ENCODE measurements around the gene NRIP1.

The NRIP1 gene

DNA sequence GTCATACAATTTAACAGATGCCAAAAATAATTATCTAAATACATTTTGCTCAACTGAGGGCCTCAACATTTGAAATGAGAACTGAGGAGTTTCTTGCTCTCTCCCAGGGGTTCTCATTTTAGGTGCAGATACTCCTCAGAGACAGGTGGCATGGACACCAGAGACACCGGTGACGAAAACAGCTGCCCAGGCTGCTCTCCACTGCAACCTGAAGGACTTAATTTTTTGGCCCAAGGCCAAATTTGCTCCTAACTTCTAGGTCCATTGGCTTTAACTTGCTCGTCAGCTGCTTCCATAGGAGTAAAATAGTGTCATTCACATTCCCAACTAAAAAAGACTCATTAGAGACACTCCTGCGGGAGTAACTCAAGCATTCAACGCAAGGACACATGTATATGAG is 87.0 kb downstream of the NRIP1 start:
- no peak for TF ChIP-seq EGR1 (IDR thresholded peaks at IDR 0.05)
- no peak for TF ChIP-seq USF1 (IDR thresholded peaks at IDR 0.05)
- TF ChIP-seq NFIC (IDR thresholded peaks at IDR 0.05): peak; percentile 47; the same call in 1 of the 2 replicates
- no peak for TF ChIP-seq TEAD4 (IDR thresholded peaks at IDR 0.05)
- TF ChIP-seq CEBPB (IDR thresholded peaks at IDR 0.05): no peak

DNA sequence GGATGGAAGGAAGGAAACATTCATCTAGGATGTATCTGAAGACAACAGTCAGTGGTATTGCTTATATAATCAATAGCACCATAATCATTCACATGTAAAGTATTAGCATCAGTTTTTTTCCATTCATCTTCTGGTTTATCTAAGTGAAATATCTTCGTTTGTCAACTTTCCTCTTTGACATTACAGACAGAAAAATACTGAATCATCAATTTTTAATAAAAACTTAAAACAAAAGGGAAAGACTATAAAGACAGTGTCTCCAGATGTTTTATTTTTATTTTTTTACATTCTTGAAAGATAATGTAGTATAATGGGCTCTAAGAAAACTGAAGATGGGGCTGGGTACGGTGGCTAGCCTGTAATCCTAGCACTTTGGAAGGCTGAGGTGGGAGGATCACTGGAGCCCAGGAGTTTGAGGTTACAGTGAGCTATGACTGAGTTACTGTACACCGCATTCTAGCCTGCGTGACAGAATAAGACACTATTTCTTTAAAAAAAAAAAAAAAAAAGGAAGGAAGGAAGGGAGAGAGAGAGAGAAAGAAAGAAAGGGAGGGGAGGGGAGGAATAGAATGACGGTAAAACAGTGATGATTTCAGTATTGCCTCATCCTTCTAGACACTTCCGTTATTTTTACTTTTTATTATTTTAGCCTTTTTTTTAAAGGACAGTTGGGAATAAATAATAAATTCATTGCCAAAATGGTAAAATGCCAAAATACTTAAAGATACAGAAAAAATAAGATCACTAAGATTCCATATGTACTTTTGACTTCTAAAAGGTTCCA is 89.5 kb downstream of the NRIP1 start:
- no peak for TF ChIP-seq YY1 (IDR thresholded peaks at IDR 0.05; ENCODE audit: low read depth)
- TF ChIP-seq, protein P1, sequence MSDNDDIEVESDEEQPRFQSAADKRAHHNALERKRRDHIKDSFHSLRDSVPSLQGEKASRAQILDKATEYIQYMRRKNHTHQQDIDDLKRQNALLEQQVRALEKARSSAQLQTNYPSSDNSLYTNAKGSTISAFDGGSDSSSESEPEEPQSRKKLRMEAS (IDR thresholded peaks at IDR 0.05): no peak
- TF ChIP-seq TAF1 (IDR thresholded peaks at IDR 0.05; ENCODE audit: low read depth): no peak
- TF ChIP-seq TEAD4 (IDR thresholded peaks at IDR 0.05): no peak
- TF ChIP-seq RAD21 (IDR thresholded peaks at IDR 0.05; ENCODE audit: low read depth): no peak
- TF ChIP-seq EP300 (IDR thresholded peaks at IDR 0.05; ENCODE audit: borderline replicate concordance): no peak
- TF ChIP-seq USF1 (IDR thresholded peaks at IDR 0.05): no peak
- no peak for TF ChIP-seq EGR1 (IDR thresholded peaks at IDR 0.05)
- TF ChIP-seq FOXM1 (IDR thresholded peaks at IDR 0.05; ENCODE audit: borderline replicate concordance, low read depth): no peak
- TF ChIP-seq REST (IDR thresholded peaks at IDR 0.05; ENCODE audit: low read depth): no peak
- no peak for TF ChIP-seq CREB1 (IDR thresholded peaks at IDR 0.05; ENCODE audit: low read depth)
- TF ChIP-seq NFIC (IDR thresholded peaks at IDR 0.05): no peak
- no peak for TF ChIP-seq CEBPB (IDR thresholded peaks at IDR 0.05)
- TF ChIP-seq ZBTB7A (IDR thresholded peaks at IDR 0.05; ENCODE audit: low read depth): no peak
- no peak for TF ChIP-seq TCF12 (IDR thresholded peaks at IDR 0.05; ENCODE audit: low read depth)

DNA sequence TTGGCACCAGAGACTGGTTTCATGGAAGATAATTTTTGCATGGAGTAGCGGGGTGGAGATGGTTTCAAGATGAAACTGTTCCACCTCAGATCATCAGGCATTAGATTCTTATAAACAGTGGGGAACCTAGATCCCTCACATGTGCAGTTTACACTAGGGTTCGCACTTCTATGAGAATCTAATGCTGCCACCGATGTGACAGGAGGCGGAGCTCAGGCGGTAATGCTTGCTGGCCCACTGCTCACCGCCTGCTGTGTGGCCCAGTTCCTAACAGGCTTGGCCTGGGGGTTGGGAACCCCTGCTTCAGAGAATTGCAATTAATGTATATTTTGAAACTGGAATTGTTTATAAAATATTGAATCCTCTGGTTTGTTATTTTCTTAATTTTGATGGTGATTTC is 92.1 kb downstream of the NRIP1 start:
- TF ChIP-seq EP300 (IDR thresholded peaks at IDR 0.05; ENCODE audit: borderline replicate concordance) (no peak), ZBTB7A (IDR thresholded peaks at IDR 0.05; ENCODE audit: low read depth) (no peak), EGR1 (IDR thresholded peaks at IDR 0.05) (no peak), USF1 (IDR thresholded peaks at IDR 0.05) (no peak)
- TF ChIP-seq, protein P1 (IDR thresholded peaks at IDR 0.05): no peak

DNA sequence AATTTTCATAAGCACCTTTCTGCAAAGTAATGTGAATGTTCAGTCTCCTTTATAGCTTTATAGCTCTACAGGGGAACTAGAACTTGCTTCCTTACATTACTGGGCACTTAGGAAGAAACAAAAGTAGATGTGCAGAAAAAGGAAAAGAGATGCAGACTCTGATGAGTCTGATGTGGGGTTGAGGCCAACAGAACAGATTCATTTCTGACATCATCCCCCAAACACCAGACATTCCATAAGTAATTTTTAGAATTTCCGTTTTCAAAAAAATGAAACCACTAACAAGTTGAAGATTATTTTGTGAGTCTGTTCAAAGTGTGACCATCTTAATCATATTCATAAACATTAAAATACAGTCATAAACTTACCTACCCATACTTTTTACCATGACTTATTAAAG is 96.0 kb downstream of the NRIP1 start:
- TF ChIP-seq NFIC (IDR thresholded peaks at IDR 0.05) (no peak), CEBPB (IDR thresholded peaks at IDR 0.05) (no peak), USF1 (IDR thresholded peaks at IDR 0.05) (no peak), RAD21 (IDR thresholded peaks at IDR 0.05; ENCODE audit: low read depth) (no peak), EP300 (IDR thresholded peaks at IDR 0.05; ENCODE audit: borderline replicate concordance) (no peak), TCF12 (IDR thresholded peaks at IDR 0.05; ENCODE audit: low read depth) (no peak), CREB1 (IDR thresholded peaks at IDR 0.05; ENCODE audit: low read depth) (no peak), TAF1 (IDR thresholded peaks at IDR 0.05; ENCODE audit: low read depth) (no peak), ZBTB7A (IDR thresholded peaks at IDR 0.05; ENCODE audit: low read depth) (no peak), TEAD4 (IDR thresholded peaks at IDR 0.05) (no peak)

- TF ChIP-seq EP300 (IDR thresholded peaks at IDR 0.05; ENCODE audit: borderline replicate concordance) (no peak), REST (IDR thresholded peaks at IDR 0.05; ENCODE audit: low read depth) (no peak), CEBPB (IDR thresholded peaks at IDR 0.05) (no peak), NFIC (IDR thresholded peaks at IDR 0.05) (no peak), CREB1 (IDR thresholded peaks at IDR 0.05; ENCODE audit: low read depth) (no peak), ZBTB7A (IDR thresholded peaks at IDR 0.05; ENCODE audit: low read depth) (no peak), EGR1 (IDR thresholded peaks at IDR 0.05) (no peak), USF1 (IDR thresholded peaks at IDR 0.05) (no peak)
Measured at GRCh38 chr21:14968029-14968428, 96.8 kb downstream of the NRIP1 start.
